ENCODE results near the gene SALL1.

The SALL1 gene

DNA sequence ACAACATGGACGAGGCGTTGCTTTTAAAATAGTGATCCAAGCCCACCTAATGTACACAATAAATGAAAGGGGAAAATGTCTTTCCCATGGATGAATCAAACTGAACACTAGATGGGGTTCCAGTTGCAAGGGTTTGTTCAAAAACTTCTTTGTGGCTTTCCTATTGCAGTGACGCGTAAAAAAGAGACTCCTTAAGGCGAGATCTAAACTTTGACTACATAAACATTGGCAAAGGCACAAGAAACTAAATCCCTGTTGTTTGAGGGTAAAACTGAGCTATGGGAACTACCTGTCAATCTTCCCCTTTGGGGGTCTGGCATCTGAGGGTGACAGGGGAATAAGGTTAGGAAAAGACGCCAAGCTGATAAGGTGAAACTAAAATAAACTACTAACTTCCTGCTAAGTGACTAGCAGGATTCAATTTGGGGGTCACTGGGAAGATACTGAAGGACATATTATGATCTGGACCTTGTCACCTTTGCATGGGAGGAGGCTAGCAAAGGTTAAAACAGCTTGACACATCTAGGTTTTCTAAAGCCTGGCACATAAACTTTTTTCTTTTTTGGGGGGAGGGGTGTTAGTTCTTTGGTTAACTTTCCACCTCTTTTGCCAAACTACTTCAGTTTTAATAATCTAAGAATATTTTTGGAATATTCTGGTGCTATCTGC is 4.7 kb downstream of the SALL1 start:
- H3K4me3 ChIP-seq (ENCODE audit: low read length), result no peak overlapping the region
- DNase-seq (ENCODE audit: low read depth, low spot score), result peak; percentile 7

DNA sequence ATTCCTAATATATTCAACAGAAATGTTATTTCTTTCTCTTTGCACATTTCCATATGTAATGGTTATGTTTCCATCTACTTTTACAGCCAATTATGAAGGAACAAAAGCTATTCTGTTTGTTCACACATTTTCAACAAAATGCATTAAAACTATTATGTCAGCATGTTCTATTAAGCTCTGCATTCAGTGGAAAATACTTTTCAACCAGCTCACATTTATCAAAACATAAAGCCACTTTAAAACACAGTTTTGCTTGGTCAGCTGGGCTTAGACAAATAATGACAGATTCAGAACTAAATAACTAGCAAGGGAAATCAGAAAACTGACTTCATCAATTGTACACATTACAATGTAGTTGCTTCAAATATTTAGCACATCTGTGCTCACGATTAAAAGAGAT is 6.9 kb downstream of the SALL1 start:
- no peak for DNase-seq (ENCODE audit: low read depth, low spot score)
- no peak overlapping the region for H3K4me3 ChIP-seq (ENCODE audit: low read length)

- DNase-seq (ENCODE audit: low read depth, low spot score), result no peak
- H3K4me3 ChIP-seq (ENCODE audit: low read length), result no peak overlapping the region
Measured at GRCh38 chr16:51143196-51143977, 7.7 kb downstream of the SALL1 start.

DNA sequence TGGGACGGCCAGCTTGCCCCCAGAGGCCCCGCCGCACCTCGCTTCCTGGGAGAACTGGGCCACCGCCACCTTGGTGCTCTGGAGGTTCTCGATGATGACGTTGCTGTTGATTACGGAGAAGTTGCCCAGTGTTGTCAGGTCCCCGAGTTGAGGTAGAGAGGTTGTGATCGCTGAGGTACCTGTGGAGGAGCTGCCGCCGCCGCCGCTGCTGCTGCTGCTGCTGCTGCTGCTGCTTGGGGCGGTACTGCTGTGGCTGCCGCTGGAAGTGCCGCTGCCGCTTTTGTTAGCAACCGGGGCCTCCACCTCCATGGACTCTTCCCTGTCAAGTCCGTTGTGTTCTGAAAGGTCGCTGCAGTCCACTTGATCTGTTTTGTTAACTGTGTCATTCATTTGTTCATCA is 9.5 kb downstream of the SALL1 start:
- DNase-seq (ENCODE audit: low read depth, low spot score), result no peak
- no peak overlapping the region for H3K4me3 ChIP-seq (ENCODE audit: low read length)

- H3K4me3 ChIP-seq (ENCODE audit: low read length), result no peak overlapping the region
- DNase-seq (ENCODE audit: low read depth, low spot score), result no peak
Measured at GRCh38 chr16:51141106-51141505, 10.0 kb downstream of the SALL1 start.

GRCh38 chr16:51140112-51140511 is 11.0 kb downstream of the SALL1 start:
- DNase-seq (ENCODE audit: low read depth, low spot score), result no peak
- H3K4me3 ChIP-seq (ENCODE audit: low read length), result no peak overlapping the region

DNA sequence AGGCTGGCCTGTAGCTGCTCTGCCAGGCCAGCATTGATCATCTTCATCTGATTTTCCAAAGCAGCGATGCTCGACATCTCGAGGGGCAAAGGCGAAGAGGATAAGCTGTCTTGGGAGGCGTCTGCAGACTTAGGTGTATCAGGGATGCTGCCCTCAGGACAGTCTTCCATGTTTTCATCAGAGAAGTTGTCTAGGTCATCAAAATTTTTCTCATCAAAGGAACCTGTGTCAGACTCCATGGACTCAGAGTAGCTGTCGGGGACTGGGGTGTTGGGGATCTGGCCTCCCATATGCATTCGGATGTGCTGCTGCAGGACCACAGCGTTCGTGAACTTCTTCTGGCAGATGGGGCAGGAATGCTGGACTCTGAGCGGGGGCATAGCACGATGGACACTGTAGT is 11.5 kb downstream of the SALL1 start:
- no peak overlapping the region for H3K4me3 ChIP-seq (ENCODE audit: low read length)
- DNase-seq (ENCODE audit: low read depth, low spot score), result no peak

DNA sequence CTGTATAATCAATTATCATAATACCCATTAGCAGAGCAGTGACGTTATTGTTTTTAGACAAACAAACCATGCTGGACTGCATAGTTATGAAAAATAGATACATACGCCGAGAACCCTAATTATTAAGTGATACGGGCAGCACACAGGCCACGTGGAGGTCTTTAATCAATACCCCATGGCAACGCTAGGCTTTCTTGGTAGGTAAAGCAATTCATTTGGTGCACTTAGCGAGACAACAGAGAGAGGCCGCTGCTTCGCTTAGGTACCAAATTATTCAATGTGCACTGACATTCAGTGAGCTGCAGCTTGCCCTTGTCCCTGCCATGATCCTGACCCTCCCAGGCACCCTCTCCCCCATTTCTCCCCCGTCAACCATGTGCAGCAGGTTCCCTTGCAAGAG is 12.9 kb downstream of the SALL1 start:
- no peak for DNase-seq (ENCODE audit: low read depth, low spot score)
- no peak overlapping the region for H3K4me3 ChIP-seq (ENCODE audit: low read length)

DNA sequence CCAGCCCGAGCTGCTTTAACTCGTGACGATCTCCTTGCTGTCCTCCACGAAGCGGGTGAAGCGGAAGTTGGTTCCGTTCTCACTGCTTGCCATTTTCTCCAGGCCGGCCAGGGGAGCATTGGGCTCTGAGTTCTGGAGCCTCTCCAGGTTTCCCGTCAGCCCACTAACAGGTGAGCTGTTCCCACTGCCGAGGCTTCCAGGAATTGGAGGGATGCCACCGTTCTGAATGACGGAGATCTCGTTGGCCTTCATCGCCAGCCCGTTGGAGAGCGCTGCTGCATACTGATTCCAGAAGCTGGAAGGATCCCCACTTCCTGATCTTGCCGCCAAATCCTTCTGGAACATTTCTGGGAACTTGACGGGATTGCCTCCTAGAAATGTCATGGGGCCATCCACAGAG is 14.0 kb downstream of the SALL1 start:
- H3K4me3 ChIP-seq (ENCODE audit: low read length), result no peak overlapping the region
- DNase-seq (ENCODE audit: low read depth, low spot score), result no peak

GRCh38 chr16:51134876-51135275 is 16.2 kb downstream of the SALL1 start:
- no peak for DNase-seq (ENCODE audit: low read depth, low spot score)
- H3K4me3 ChIP-seq (ENCODE audit: low read length), result no peak overlapping the region

DNA sequence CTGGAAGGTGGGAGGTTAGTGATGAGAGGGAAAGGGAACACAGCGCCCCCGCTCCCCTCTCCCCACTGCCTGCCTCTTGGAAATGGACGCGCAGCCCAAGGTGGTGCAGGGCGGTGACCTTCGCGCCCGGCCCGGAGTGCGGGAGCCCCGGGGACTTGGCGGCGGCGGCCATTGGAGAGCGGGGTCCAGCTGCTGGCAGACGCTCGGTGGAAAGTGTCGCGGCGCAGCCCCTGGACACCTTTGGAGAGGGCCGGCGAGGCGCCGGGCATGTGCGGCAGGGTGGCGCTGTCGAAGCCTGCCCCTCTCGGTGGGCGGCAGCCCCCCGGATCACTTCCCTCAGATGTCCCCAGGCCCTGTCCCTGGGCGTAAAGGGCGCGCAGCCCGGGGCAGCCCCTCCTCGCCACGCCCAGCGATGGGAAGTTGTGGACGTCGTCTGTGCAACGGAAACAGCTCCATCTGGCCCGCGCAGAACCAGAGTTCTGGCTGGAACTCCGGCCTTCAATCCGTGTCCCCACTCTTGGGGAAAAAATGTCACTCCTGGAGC is 16.7 kb downstream of the SALL1 start:
- DNase-seq (ENCODE audit: low read depth, low spot score), result no peak
- H3K4me3 ChIP-seq (ENCODE audit: low read length), result no peak overlapping the region

- H3K4me3 ChIP-seq (ENCODE audit: low read length), result no peak overlapping the region
- no peak for DNase-seq (ENCODE audit: low read depth, low spot score)
Measured at GRCh38 chr16:51133688-51134087, 17.4 kb downstream of the SALL1 start.

DNA sequence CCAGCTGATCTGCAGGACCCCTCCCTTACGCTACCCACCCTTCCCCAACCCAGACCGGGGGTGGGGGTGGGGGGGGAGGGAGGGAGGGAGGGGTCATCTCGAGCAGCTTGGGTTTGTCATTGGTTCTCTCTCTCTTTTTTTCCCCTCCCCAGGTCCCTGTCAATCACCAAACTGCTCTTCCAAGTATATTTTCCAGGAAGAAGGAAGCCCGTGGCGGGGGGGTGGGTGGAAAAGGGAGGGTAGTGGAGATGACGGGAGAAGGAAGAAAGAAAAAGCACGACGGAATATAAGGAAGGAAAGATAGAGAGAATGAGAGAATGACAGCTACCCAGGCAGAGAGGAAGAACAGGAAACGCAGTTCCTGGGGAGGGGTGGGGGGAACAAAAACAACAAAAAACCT is 17.9 kb downstream of the SALL1 start:
- H3K4me3 ChIP-seq (ENCODE audit: low read length), result no peak overlapping the region
- no peak for DNase-seq (ENCODE audit: low read depth, low spot score)

DNA sequence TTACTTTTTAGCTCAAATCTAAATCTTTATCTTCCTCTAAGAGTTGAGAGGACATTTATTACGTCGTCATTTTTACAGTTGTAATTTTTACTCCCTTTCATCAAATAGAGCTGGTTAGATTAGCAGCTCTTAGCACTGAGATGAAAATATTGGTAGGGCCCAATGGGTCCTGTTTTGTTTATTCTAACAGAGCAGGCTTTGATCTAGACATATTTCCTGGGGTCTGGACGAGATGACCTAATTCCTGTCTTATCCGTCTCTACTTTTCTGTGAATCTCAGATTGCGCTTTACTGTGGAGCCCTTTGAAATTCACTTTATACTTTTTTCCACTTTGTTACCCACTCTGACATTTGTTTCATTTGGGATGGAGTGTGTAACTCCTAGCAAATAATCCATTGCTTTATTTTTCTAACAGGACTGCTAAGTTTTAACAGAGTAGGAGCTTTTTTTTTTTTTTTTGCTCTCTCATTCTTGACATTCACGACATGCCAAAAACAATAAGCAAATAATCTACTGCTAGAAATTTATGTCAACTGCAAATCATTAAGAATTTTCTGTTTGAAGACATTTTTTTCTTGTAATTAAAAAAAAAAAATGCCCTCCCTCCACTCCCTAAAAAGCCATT is 18.5 kb downstream of the SALL1 start:
- DNase-seq (ENCODE audit: low read depth, low spot score), result no peak
- no peak overlapping the region for H3K4me3 ChIP-seq (ENCODE audit: low read length)

DNA sequence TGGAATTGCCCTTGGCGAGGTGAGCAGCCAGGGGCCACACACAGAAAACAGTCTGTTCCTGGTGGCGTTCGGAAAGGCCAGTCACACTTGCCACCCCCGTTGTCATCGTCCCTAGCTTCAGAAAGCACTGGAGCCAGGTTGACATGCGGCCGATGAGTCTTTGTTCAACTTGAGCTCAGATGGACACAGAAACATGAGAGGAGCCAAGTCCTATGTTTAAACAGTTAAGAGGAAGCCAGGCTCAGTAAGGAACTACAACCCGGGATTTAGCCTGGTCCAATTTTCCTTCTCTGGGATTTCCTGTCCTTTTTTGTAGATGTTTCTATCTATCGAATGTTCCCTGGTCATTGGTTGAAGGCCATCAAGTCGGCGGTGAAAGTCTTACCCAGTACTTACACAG is 19.5 kb downstream of the SALL1 start:
- H3K4me3 ChIP-seq (ENCODE audit: low read length), result no peak overlapping the region
- no peak for DNase-seq (ENCODE audit: low read depth, low spot score)

GRCh38 chr16:51129105-51129504 is 22.0 kb downstream of the SALL1 start:
- no peak overlapping the region for H3K4me3 ChIP-seq (ENCODE audit: low read length)
- DNase-seq (ENCODE audit: low read depth, low spot score), result no peak

DNA sequence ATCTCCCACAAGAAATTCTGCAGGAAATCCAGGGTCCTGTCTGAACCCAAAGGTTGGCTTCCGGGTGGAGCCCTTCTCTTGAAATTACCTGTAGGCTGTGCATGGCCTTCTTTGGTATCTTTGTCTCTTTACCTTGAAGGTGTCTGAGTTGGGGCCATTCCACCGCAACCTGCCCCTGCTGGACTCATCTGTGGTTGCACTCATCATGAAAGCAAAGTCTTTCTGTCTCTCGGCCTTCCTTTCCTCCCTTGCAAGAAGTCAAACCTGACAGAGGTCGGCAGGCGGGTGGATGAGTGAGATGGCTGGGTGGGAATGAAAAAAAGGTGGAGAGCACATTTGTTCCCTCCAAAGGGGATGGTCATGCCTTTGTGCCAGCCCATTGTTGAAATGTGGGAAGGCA is 25.1 kb downstream of the SALL1 start:
- DNase-seq (ENCODE audit: low read depth, low spot score), result no peak
- no peak overlapping the region for H3K4me3 ChIP-seq (ENCODE audit: low read length)

DNA sequence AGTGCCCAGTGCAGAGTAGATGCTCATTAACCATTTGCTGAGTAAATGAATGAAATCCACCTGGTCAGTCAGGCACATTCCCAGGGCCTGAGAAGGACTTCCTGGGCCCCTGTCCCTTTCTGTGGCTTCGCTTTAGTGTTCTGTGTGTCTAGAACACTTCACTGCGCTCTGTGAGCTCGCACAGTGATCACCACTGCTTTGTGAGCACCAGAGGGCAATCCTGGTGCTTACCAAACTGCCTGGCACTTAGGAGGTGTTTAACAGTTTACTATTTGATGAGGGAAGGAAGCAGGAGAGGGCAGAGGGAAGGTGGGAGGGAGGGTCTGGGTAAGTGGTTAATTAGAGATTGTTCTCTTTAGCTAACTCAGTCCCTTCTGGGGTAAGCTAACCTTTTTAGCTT is 26.2 kb downstream of the SALL1 start:
- H3K4me3 ChIP-seq (ENCODE audit: low read length), result no peak overlapping the region
- no peak for DNase-seq (ENCODE audit: low read depth, low spot score)

- no peak overlapping the region for H3K4me3 ChIP-seq (ENCODE audit: low read length)
- DNase-seq (ENCODE audit: low read depth, low spot score), result no peak
Measured at GRCh38 chr16:51121850-51122249, 29.2 kb downstream of the SALL1 start.

DNA sequence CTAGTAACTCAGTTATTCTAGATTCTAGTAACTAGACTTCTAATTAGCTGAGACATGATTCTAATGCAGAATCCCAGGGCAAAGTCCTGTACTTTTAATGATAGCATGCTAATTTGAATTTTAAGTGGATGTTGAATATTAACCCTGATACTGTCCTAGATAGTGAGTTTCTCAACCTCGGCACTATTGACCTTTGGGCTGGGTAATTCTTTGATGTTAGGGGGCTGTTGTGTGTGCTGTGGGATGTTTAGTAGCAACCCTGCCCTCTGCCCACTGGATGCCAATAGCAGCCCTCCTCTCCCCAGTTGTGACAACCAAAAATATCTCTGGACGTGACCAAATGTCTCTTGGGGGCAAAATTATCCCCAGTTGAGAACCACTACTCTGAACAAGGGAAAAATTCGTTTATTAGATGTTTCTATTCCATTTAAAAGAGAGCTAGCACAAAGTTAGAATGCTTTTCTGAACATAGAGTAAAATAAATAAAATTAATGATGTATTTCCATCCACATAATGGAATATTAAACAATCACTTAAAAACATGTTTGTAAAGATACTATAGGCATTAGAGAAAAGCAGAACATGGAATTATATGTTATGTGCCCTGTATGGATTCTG is 30.2 kb downstream of the SALL1 start:
- DNase-seq (ENCODE audit: low read depth, low spot score), result no peak
- no peak overlapping the region for H3K4me3 ChIP-seq (ENCODE audit: low read length)
